Fibroblast of lung (primary cell): ENCODE results near the gene AREL1. TPM values are rescaled to one million over a fixed set of nuclear protein-coding genes. Genes with fewer than 3 reads are reported as not detected.

Experiments used
- DNase-seq, 2 donors: peaks; one replicate each; pipeline versions ENCODE4 v3.0.0 to v3.0.0-alpha.2; 2010; ENCODE audit warnings: low read depth in 2 of 2
- H2AFZ ChIP-seq: 2 replicates; pipeline ENCODE4 v1.5.1; 2012; ENCODE audit warnings: low read length, control low read depth, inconsistent platforms
- H3K27ac ChIP-seq: 2 replicates; pipeline ENCODE4 v1.5.1; 2011; ENCODE audit warnings: low read length, control low read depth; ENCODE audit not compliant: insufficient read depth
- H3K27me3 ChIP-seq: 2 replicates; pipeline ENCODE4 v1.5.1; 2011; ENCODE audit warnings: mild to moderate bottlenecking, low read length; ENCODE audit not compliant: control insufficient read depth, insufficient read depth
- H3K36me3 ChIP-seq: 2 replicates; pipeline ENCODE4 v1.5.1; 2011; ENCODE audit warnings: low read length; ENCODE audit not compliant: control insufficient read depth, insufficient read depth
- H3K4me1 ChIP-seq: 2 replicates; pipeline ENCODE4 v1.5.1; 2011; ENCODE audit warnings: low read length; ENCODE audit not compliant: control insufficient read depth, insufficient read depth; ENCODE audit errors: extremely low read depth
- H3K4me2 ChIP-seq: 2 replicates; pipeline ENCODE4 v1.5.1; 2011; ENCODE audit warnings: low read length, control low read depth; ENCODE audit not compliant: insufficient read depth; ENCODE audit errors: extremely low read depth
- H3K4me3 ChIP-seq, 4 experiments: fragments of 200-600 bp in 1 of 4; sonication (generic) in 1 of 4; replicated peaks in 1 of 4; 2 replicates each; pipeline ENCODE4 v1.5.1; 2011 to 2016; ENCODE audit warnings: low read length in 4 of 4, low read depth in 3 of 4, mild to moderate bottlenecking in 3 of 4, control low read depth in 2 of 4, inconsistent platforms in 1 of 4, mixed read lengths in 1 of 4; ENCODE audit not compliant: insufficient read depth in 1 of 4; ENCODE audit errors: control extremely low read depth in 1 of 4
- H3K79me2 ChIP-seq: 2 replicates; pipeline ENCODE4 v1.5.1; 2012; ENCODE audit warnings: mild to moderate bottlenecking, low read length, inconsistent platforms; ENCODE audit not compliant: control insufficient read depth, insufficient read depth
- H3K9ac ChIP-seq: 2 replicates; pipeline ENCODE4 v1.5.1; 2011; ENCODE audit warnings: mild to moderate bottlenecking, low read length, control low read depth; ENCODE audit not compliant: insufficient read depth
- H3K9me3 ChIP-seq: 2 replicates; pipeline ENCODE4 v1.5.1; 2012; ENCODE audit warnings: low read depth, low read length; ENCODE audit not compliant: control insufficient read depth, insufficient read depth
- H4K20me1 ChIP-seq: 2 replicates; pipeline ENCODE4 v1.5.1; 2011; ENCODE audit warnings: low read length; ENCODE audit not compliant: control insufficient read depth, insufficient read depth; ENCODE audit errors: extremely low read depth
- CTCF ChIP-seq, 2 donors: IDR thresholded peaks in 1 of 2; conservative IDR thresholded peaks in 1 of 2; 1 replicate in 1 of 2; 2 replicates in 1 of 2; pipeline ENCODE4 v1.5.1; 2011 to 2012; ENCODE audit warnings: low read length in 2 of 2, control low read depth in 1 of 2, inconsistent platforms in 1 of 2, low read depth in 1 of 2, mild to moderate bottlenecking in 1 of 2
- EZH2 ChIP-seq: IDR thresholded peaks from 2 replicates; pipeline ENCODE4 v1.5.1; 2012; ENCODE audit warnings: low read length, control low read depth, mild to moderate bottlenecking; ENCODE audit errors: missing control alignments
- polyA plus RNA-seq, 2 donors: library from polyadenylated mRNA; depleted of rRNA in 1 of 2; stranded (reverse) in 1 of 2; unstranded in 1 of 2; fragments of >200 nt; gene quantifications; 2 replicates each; pipeline ENCODE4 v1.2.1, GENCODE V29; 2011 to 2012; ENCODE audit warnings: missing spikeins in 1 of 2
- total RNA-seq: library from RNA; depleted of rRNA; stranded (reverse); fragments of >200 nt; gene quantifications from 2 replicates; pipeline ENCODE4 v1.2.1, GENCODE V29; 2014

The AREL1 gene
- total and polyA plus RNA-seq, 2 donors (not counting 1 experiment from before 2014, with no cell fraction given), result 28.2 to 36.5 TPM

GRCh38 chr14:74720526-74720925 lies 7.6 kb upstream of the AREL1 start:
- Histone ChIP-seq H3K36me3 (peaks cover 2% of the 10 kb centered on the region), H3K9me3 (no peaks in the 10 kb centered on the region), H3K4me2 (no peak overlapping the region), H3K9ac (no peak overlapping the region), H3K4me1 (no peaks in the 10 kb centered on the region), H3K27me3 (no peaks in the 10 kb centered on the region), H2AFZ (no peak overlapping the region), H4K20me1 (no peaks in the 10 kb centered on the region), H3K4me3 (no peak overlapping the region), H3K79me2 (no peaks in the 10 kb centered on the region), H3K27ac (no peak overlapping the region)
- peak; percentile 32 to 79 for DNase-seq
- TF ChIP-seq EZH2, result no peak

GRCh38 chr14:74713395-74713735 lies 485 bp upstream of the AREL1 start:
- Histone ChIP-seq H4K20me1 (no peaks in the 10 kb centered on the region), H3K4me3 (peak overlapping the region; percentile 82 to 100 (median 94)), H3K27ac (peak overlapping the region; percentile 82), H3K4me1 (peaks cover 10% of the 10 kb centered on the region), H3K9me3 (no peaks in the 10 kb centered on the region), H3K36me3 (no peaks in the 10 kb centered on the region), H3K4me2 (peak overlapping the region; percentile 92), H2AFZ (peak overlapping the region; percentile 89), H3K79me2 (peaks cover 55% of the 10 kb centered on the region), H3K27me3 (no peaks in the 10 kb centered on the region), H3K9ac (peak overlapping the region; percentile 88)
- DNase-seq, result no peak
- TF ChIP-seq EZH2, result no peak
- no peak for TF ChIP-seq CTCF (conservative IDR thresholded peaks at IDR 0.05 in 1 of 2, IDR thresholded peaks at IDR 0.05 in 1 of 2; ENCODE audit: low read depth in 1 of 2, low read length in 2 of 2)

- H3K36me3 ChIP-seq, result no peaks in the 10 kb centered on the region
- H3K9ac ChIP-seq, result no peak overlapping the region
- H2AFZ ChIP-seq, result no peak overlapping the region
- H4K20me1 ChIP-seq, result no peaks in the 10 kb centered on the region
- H3K9me3 ChIP-seq, result no peaks in the 10 kb centered on the region
- TF ChIP-seq CTCF (conservative IDR thresholded peaks at IDR 0.05 in 1 of 2, IDR thresholded peaks at IDR 0.05 in 1 of 2; ENCODE audit: low read depth in 1 of 2, low read length in 2 of 2) (no peak), EZH2 (no peak)
- DNase-seq, result no peak
- H3K27ac ChIP-seq, result no peak overlapping the region
- H3K4me2 ChIP-seq, result no peak overlapping the region
- H3K27me3 ChIP-seq, result no peaks in the 10 kb centered on the region
- H3K79me2 ChIP-seq, result peaks cover 69% of the 10 kb centered on the region
- H3K4me3 ChIP-seq, result peak overlapping the region in 3 of 4 experiments; percentile 82 to 100 (median 95)
- peaks cover 10% of the 10 kb centered on the region for H3K4me1 ChIP-seq
Measured at GRCh38 chr14:74711651-74712050, 1.2 kb downstream of the AREL1 start.
